Dermis microvascular lymphatic vessel endothelial cell (primary cell): ENCODE data around the gene EEFSEC. TPM values are rescaled to one million over a fixed set of nuclear protein-coding genes. Genes with fewer than 3 reads are reported as not detected.
A peak's percentile ranks its signal among the peaks of the same experiment; 100 is the strongest.

Experiments
- DNase-seq, 2 donors: peaks; one replicate each; pipeline versions ENCODE4 v3.0.0 to v3.0.0-alpha.2; 2010; ENCODE audit warnings: low read depth in 2 of 2
- total RNA-seq: library from RNA; depleted of rRNA; stranded (reverse); fragments of >200 nt; gene quantifications from 2 replicates; pipeline ENCODE4 v1.2.1, GENCODE V29; 2014

The EEFSEC gene
- total RNA-seq, 1 donor from 2014 or later: 1.8 TPM

- DNase-seq: no peak
Measured at GRCh38 chr3:128442949-128443348, 289.7 kb downstream of the EEFSEC start.

DNA sequence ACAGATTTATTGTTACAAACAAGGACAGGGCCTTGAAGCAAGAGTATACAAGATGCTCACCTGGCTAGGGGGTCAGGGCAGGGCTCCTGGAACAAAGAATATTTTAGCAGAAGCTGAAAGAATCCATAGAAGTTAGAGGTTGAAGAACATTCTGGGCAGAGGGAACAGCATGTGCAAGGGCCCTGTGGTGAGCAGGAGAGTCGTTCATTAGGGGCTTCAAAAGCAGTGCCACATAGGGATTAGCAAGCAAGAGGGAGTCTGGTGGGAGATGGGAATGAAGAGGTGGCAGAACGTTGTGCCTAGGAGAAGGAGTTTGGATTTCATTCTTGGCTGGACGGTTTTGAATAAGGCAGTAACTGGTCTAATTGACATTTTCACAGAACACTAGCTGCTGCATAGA, 290.5 kb downstream of the EEFSEC start:
- DNase-seq: no peak

DNA sequence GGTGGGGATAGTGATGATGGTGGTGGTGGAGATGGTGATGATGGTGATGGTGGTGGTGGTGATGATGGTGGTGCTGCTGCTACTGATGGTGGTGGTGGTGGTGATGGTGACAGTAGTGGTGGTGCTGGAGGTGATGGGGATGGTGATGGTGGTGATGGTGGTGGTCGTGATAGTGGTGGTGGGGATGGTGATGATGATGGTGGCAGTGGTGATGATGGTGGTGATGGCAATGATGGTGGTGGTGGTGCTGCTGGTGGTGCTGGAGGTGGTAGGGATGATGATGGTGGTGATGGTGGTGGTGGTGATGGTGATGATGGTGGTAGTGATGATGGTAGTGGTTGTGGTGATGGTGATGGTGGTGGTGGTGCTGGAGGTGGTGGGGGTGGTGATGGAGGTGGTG, 292.1 kb downstream of the EEFSEC start:
- DNase-seq: no peak

- DNase-seq: no peak
Measured at GRCh38 chr3:128446821-128447220, 293.5 kb downstream of the EEFSEC start.

- DNase-seq: no peak
Measured at GRCh38 chr3:128447561-128448013, 294.3 kb downstream of the EEFSEC start.

GRCh38 chr3:128448491-128448890, 295.2 kb downstream of the EEFSEC start:
- peak in 1 of 2 donors; percentile 18 for DNase-seq

GRCh38 chr3:128449111-128449638, 295.9 kb downstream of the EEFSEC start:
- DNase-seq: peak; percentile 63 to 87

DNA sequence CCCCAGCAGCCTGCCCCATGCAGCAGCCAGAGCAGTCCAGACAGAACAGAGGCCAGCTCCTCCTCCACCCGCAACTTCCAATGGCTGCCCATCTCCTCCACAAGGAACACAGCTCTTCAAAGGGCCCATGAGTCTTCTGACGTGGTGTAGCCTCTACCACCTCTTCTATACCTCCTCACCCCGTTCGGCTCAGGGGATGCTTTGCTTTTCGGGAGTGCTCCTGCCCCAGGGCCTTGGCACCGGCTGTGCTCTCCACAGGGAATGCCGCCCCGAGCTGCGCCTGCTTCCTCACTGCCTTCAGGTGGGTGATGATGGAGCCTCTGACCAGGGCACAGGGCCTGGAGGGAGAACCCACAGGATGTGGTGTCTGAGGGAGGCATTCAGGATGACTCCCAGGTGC, 298.8 kb downstream of the EEFSEC start:
- no peak for DNase-seq

GRCh38 chr3:128452678-128453275, 299.5 kb downstream of the EEFSEC start:
- DNase-seq: no peak

DNA sequence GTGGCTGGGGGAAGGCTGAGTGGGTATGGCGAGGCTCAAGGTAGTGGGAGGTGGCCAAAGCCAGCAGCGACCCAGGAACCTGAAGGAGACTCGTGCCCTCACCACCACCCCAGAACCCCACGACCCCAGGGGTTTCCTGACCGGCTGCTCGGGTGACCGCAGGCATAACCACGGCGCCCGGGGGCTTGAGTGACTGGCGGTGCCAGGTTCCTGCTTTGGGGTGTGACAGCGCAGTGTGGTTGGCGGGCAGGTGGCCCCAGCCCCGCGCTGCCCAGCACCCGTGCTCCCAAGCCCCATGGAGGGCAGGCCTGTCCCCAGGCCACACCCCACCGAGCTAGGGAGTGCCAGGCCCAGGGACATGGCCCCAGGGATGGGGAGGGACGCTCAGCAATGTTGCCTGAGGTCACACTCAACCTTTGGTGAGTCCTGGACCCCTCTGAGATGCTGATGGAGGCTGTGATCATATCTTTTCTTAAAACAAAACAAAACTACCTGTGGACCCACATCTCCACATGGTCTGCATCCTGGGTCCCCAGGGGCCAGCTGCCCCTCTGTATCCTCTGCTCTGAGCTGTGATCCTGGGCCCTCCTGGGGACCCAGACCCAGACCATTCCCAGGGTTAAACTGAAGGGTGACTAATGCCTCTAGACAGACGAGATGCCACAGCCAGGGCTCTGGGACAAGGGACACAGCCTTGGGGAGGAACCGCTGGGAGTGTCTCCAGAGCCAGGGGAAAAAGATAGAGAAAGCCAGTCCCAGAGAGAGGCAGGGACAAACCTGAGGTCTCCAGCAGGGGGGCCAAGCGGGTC, 300.4 kb downstream of the EEFSEC start:
- no peak for DNase-seq

GRCh38 chr3:128454310-128454618, 301.0 kb downstream of the EEFSEC start:
- DNase-seq: no peak

DNA sequence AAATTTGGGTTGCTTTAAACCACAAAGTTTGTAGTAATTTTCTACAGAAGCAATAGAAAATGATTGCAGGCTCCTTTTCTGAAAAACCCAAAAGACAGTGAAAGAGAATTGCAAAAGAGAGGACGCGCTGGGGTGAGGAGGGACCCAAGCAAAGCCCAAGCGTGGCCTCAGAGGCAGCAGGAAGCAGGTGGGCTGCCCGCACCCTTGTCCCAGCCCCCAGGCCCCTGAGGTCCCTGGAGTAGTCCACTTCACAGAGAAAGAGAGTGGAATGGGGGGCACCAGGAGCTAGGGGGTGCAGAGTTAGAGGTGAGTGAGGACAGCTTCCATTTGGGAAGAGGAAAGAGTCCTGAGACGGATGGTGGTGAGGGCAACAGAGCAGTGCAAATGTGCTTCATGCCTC, 301.8 kb downstream of the EEFSEC start:
- DNase-seq: no peak

DNA sequence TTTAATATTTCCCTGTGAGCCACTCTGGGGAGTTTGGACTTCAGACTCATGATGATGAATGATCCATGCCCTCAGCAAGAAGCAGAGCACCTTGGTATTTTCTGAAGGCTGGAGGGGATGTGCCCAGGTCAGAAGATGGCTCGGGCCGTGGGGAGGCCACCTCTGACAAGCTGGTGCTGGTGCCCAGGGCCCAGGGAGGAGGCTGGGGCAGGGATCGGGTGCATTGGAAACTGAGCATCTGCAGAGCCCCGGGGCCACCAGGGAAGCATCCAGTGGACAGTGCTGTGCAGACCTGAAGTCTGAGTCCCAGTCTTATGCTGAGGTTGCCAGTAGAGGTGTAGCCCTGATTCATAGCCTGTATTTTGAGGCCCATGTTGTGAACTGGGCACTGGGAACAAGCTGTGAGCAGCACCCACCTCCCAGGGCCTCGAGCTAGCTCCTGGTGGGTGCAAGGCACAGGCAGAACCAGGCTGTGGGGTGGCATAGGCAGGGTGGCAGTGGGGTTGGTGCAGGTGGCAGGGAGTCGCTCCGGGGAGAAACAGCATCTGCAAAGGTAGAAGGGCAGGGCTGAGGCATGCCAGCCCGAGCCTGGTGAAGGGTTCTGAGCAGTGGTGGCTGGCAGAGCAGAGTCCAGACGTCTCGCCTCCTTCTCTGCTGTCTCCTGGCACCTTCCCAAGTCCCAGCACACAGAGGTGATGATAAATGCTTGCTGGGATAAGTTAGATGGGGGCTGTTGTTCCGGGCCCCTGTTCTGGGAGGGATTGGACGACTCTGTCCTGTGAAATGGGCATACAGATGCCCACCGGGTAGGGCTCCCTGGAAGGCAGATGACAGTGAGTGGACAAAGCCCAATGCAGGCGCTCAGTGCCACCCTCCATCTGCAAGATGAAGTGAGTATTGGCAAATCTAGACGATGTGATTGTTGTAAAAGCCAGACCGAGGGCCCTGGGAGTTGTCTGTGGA, 302.8 kb downstream of the EEFSEC start:
- no peak for DNase-seq

DNA sequence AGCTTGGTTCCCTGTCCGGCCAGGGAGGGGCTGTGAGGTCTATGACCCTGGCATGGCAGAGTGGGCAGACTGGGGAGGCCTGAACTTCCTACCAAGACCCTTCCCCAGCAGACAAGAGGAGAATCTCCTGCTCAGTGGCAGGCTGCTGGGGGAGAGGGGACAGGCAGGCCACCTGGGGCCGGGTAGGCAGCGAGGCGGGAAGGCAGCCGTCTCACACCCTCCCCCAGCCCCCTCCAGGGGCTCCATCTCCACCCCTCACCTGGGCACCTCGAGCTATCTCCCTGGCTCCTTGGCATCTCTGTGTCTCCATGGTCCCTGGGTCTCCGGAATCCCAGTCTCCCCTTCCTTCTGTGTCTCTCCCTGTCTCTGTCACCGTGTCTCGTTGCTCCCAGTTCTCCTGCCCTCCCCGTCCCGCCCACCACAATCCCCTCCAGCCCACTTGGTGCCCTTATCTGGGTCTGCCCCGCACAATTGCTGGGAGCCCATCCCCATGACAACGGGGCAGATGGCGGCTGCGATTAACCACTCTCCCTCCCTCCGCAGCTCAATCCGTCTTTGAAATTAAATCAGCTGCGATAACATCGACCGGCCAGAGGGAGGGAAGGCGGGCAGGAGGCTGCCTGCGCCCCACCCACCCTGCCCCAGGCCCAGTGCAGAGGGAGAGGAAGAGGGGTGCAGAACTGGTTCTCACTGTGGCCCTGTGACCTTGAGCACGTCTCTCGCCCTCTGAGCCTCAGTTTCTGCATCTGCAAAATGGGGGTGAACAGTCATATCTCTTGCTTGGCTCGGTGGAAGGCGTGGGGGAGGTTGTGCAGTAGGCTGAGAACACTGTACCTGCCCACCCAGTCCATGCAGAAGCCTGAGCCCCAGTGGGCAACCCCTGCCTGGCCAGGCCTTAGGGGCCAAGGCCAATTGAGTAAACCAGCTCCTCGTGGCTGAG, 303.8 kb downstream of the EEFSEC start:
- no peak for DNase-seq

DNA sequence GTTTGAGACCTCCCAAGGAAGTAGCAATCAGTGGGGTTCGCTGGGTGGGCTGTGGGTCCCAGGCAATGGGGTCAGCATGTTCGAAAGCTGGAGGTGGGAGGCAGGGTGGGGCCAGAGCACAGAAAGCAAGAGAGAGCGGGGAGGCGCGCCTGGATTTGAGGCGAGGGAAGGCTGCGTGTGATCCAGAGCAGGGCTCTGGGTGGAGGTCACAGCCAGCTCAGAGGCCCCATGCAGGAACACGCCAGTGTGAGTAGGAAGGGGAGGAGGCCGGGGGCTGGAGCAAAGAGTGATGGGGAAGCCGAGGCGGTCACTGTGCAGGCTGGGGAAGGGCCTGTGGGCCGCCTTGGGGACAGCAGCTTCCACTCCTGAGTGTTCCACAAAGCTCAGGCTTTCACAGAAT, 304.7 kb downstream of the EEFSEC start:
- no peak for DNase-seq

Other genes with a start within 250 kb of the EEFSEC start
- not detected in 2 replicates for gene KBTBD12, start 238.2 kb upstream of the EEFSEC start, total RNA-seq
- gene SEC61A1, start 101.0 kb upstream of the EEFSEC start, total RNA-seq: 171 and 257 TPM in 2 replicates
- 37.6 and 52.2 TPM in 2 replicates for gene RUVBL1, start 29.7 kb upstream of the EEFSEC start, total RNA-seq